ENCODE measurements around the gene UNC93A. TPM values are rescaled to one million over a fixed set of nuclear protein-coding genes. Genes with fewer than 3 reads are reported as not detected.
A peak's percentile ranks its signal among the peaks of the same experiment; 100 is the strongest.
"Not testable (repeated sequence)": the region's sequence is repeated elsewhere in the genome, so short reads cannot be mapped to it uniquely, and the experiment has no call there.

UNC93A gene
- total and polyA plus RNA-seq, 7 donors, result not detected

DNA sequence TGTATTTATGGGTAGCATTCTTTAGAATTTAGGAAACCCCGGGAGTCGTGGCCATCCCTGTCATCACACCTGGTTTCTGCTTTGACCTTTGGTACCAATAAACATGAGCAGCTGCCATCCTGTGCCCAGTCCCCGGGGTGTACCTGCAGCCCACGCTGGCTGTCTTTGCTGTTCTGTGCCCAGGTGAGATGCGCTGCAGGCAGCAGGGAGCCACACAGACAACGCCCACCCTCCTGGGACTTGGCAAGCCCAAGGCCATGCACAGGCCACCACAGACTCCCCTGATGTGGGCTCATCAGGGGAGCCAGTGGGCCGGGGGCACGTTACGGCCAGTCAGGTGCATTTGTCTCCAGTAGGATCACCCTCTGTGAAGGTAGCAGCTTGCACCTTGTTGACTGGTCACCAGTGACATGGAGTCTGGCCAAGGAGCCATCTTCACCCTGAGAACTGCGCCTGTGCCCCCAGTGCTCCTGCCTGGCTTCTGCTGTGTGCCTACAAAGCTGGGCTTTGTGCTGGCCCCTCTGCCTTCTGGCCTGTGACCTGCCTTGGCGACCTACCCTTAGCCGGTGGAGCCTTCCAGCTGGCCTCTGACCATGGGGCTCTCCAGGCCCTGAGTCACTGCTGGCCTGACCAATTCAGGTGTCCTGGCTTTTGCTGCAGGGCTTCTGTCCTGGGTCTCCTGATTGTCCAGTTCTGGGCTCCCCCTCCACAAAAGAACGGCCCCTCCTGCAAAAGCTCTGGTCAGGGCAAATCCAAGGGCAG lies 14.2 kb upstream of the UNC93A start:
- H3K27me3 ChIP-seq (ENCODE audit: insufficient read depth in 3 of 3, low read length in 2 of 3), result peaks cover 0 to 5% (median 0%) of the 10 kb centered on the region in 3 donors
- ATAC-seq (peak in 1 of 4 donors; percentile 54), DNase-seq (no peak)
- H3K36me3 ChIP-seq (ENCODE audit: insufficient read depth in 1 of 2, low read depth in 1 of 2), result no peaks in the 10 kb centered on the region
- no peaks in the 10 kb centered on the region for H3K4me1 ChIP-seq
- TF ChIP-seq, protein P1, sequence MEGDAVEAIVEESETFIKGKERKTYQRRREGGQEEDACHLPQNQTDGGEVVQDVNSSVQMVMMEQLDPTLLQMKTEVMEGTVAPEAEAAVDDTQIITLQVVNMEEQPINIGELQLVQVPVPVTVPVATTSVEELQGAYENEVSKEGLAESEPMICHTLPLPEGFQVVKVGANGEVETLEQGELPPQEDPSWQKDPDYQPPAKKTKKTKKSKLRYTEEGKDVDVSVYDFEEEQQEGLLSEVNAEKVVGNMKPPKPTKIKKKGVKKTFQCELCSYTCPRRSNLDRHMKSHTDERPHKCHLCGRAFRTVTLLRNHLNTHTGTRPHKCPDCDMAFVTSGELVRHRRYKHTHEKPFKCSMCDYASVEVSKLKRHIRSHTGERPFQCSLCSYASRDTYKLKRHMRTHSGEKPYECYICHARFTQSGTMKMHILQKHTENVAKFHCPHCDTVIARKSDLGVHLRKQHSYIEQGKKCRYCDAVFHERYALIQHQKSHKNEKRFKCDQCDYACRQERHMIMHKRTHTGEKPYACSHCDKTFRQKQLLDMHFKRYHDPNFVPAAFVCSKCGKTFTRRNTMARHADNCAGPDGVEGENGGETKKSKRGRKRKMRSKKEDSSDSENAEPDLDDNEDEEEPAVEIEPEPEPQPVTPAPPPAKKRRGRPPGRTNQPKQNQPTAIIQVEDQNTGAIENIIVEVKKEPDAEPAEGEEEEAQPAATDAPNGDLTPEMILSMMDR (IDR thresholded peaks at IDR 0.05), result no peak
- no peaks in the 10 kb centered on the region for H3K9me3 ChIP-seq
- intact Hi-C loops (cut with DNase I), result no loop called here
- WGBS, 3 donors, result 67 to 86% (median 75%) methylated on average over 13 of the region's 13 CpGs
- no peak overlapping the region for H3K27ac ChIP-seq
- no peak overlapping the region for H3K4me3 ChIP-seq

DNA sequence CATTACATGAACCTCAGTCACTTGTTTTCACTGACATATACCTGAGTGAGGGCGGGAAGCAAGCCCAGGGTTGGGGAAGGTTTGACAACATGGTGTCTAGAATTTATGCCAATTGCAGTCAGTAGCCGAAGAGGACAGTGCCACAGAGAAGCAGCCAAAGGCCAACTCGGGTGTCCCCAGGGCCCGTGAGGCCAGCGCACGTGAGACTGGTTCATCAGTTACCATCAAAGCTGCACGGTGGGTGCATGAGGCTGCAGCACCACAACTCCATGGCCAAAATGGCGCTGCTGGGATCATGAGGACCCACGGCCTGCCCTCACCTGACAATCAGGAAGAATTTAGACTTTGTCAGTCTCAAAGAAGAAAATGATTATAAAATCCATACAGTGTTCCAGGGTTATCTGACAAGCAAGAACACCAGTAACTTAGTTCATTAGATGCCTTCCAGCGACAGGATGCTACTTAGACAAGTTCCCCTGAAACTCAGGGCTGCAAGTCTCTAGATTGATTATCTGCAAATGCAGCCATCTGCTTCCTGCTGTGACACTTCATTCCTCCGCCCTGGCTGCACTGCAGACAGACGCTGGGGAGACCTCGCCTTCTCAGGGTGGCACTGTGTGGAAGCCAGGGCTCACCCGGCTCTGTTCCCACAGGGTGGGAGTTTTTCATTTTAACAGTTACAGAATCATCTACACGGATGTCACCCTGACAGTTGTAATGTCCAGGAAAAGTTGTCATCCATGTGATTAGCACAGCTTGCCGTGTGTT lies 12.8 kb upstream of the UNC93A start:
- intact Hi-C loops (cut with DNase I), result not testable (repeated sequence)

DNA sequence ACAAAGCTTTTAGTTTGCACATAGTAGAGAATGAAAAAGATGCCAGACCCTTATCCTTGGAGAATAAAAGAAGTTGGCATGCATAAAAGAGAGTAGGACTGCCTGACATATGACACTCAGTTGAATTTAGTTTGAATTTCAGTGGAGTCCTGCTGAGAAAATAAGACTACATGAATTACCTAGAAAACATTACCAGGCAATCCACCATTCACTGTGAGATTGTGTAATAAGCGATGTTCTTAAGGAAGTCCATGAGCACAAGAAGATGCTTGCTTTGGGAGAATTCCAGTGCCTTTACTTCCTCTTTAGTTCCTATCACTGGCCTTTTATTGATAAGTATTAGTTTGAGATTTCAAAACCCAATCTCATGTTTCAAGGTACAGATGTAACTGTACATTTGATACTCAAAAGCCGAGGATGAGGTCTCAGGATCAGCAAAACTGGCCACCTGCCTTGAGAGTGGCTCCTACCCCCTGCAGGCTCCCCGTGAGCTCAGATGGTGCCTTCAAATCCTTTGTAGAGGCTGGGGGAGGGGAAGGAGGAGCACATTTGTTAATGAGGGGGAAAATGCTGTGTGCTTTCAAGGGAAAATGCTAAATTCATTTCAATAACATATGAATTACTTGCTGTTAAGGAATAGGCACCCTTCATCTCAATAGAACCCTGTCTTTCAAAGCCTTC lies 11.2 kb upstream of the UNC93A start:
- ATAC-seq (no peak), DNase-seq (no peak)
- H3K4me3 ChIP-seq, result no peak overlapping the region
- H3K36me3 ChIP-seq (ENCODE audit: insufficient read depth in 1 of 2, low read depth in 1 of 2), result no peaks in the 10 kb centered on the region
- no peaks in the 10 kb centered on the region for H3K4me1 ChIP-seq
- H3K9me3 ChIP-seq, result no peaks in the 10 kb centered on the region
- WGBS, 3 donors, result 63 to 72% (median 70%) methylated on average over 3 of the region's 3 CpGs
- H3K27me3 ChIP-seq (ENCODE audit: insufficient read depth in 3 of 3, low read length in 2 of 3), result peaks cover 0 to 5% (median 0%) of the 10 kb centered on the region in 3 donors
- no peak overlapping the region for H3K27ac ChIP-seq
- TF ChIP-seq, protein P1 (IDR thresholded peaks at IDR 0.05), result no peak
- intact Hi-C loops (cut with DNase I), result no loop called here

More for the DNA sequence above, 12.8 kb upstream of the UNC93A start:
- not testable (repeated sequence) for DNase-seq; H3K36me3 ChIP-seq (ENCODE audit: insufficient read depth in 1 of 2, low read depth in 1 of 2); H3K9me3 ChIP-seq; H3K27ac ChIP-seq; H3K4me3 ChIP-seq; H3K4me1 ChIP-seq; H3K27me3 ChIP-seq (ENCODE audit: insufficient read depth in 3 of 3, low read length in 2 of 3); ATAC-seq
- 73 to 81% (median 77%) methylated on average over 12 to 13 of the region's 16 CpGs for WGBS, 3 donors

DNA sequence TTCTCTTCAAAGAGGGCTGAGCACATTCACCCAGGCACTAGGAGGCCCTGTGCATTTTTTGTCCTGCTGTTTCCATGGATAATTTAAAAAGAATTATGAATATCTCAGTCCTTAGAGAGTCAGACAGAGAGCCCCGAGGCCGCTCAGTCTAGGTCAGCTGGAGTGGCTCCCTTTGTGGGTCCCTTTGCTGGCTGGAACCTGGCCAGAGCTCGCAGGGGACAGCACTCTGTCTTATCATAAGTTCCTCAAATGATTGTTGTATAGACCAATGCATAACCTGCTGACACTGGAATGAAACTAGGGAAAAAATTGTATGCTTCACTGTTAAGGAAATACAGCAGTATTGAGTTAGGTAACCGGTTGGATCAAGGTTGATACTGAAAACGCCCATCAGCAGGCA lies 10.6 kb upstream of the UNC93A start:
- ATAC-seq; H3K27me3 ChIP-seq (ENCODE audit: insufficient read depth in 3 of 3, low read length in 2 of 3); H3K36me3 ChIP-seq (ENCODE audit: insufficient read depth in 1 of 2, low read depth in 1 of 2); H3K9me3 ChIP-seq; intact Hi-C loops (cut with DNase I); H3K4me3 ChIP-seq; H3K4me1 ChIP-seq; H3K27ac ChIP-seq; DNase-seq: not testable (repeated sequence)
- WGBS, 3 donors, result 59 to 66% (median 64%) methylated on average over 5 of the region's 5 CpGs

DNA sequence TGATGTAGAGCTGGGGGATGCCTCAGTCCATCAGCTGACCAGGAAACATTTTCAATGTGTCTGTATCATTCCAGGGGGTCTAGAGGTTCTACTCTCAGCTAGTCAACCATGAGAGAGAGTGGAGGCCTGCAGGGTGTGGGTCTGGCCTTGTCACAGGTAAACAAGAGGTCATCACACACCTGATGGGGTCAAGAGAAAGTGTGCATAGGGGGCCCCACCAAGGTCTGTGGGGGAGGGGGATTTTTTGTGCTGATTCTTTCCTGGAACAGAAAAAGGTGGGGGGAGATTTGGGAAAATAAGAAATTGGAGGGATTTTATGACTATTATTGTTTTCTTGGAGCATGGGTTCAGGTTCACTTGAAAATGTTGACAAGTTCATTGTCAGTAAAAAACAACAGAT lies 8.9 kb upstream of the UNC93A start:
- ATAC-seq (no peak), DNase-seq (no peak)
- peaks cover 0 to 5% (median 0%) of the 10 kb centered on the region in 3 donors for H3K27me3 ChIP-seq (ENCODE audit: insufficient read depth in 3 of 3, low read length in 2 of 3)
- no peaks in the 10 kb centered on the region for H3K36me3 ChIP-seq (ENCODE audit: insufficient read depth in 1 of 2, low read depth in 1 of 2)
- no peak overlapping the region for H3K27ac ChIP-seq
- H3K4me1 ChIP-seq, result no peaks in the 10 kb centered on the region
- no peaks in the 10 kb centered on the region for H3K9me3 ChIP-seq
- TF ChIP-seq, protein P1 (IDR thresholded peaks at IDR 0.05), result no peak
- no peak overlapping the region for H3K4me3 ChIP-seq
- intact Hi-C loops (cut with DNase I), result no loop called here

DNA sequence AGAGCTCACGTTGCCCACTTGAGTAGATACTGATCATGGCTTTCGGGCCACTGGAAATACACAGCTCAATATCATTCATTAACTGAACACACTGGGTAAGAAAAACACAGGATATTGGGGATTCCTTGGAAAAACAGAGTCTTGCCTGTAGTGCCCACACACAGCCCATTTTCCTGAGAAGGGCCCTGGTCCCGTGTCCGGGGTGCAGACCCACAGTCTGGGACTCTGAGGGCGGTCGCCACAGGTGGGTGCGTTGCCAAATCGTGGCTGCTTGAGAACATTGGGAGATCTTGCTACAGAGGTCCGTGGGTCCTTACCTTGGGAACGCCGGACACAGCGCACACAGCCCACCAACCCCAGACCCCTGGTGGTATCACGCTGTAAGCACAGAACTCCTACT lies 6.5 kb upstream of the UNC93A start:
- DNase-seq; H3K36me3 ChIP-seq (ENCODE audit: insufficient read depth in 1 of 2, low read depth in 1 of 2); H3K9me3 ChIP-seq; ATAC-seq; intact Hi-C loops (cut with DNase I); H3K27ac ChIP-seq; H3K4me3 ChIP-seq; H3K4me1 ChIP-seq; H3K27me3 ChIP-seq (ENCODE audit: insufficient read depth in 3 of 3, low read length in 2 of 3): not testable (repeated sequence)
- WGBS, 3 donors, result 86 to 96% (median 91%) methylated on average over 7 to 12 of the region's 13 CpGs
